ENCODE results near the gene ZEB1. TPM values are rescaled to one million over a fixed set of nuclear protein-coding genes. Genes with fewer than 3 reads are reported as not detected.

The ZEB1 gene
- total RNA-seq, 1 donor from 2014 or later, result 85.4 TPM

GRCh38 chr10:31476088-31476487 lies 157.1 kb downstream of the ZEB1 start:
- no peak for TF ChIP-seq CTCF (IDR thresholded peaks at IDR 0.05; ENCODE audit: borderline replicate concordance)
- peaks cover 9% of the 10 kb centered on the region for H3K36me3 ChIP-seq

GRCh38 chr10:31477584-31477983 lies 158.6 kb downstream of the ZEB1 start:
- H3K9me3 ChIP-seq (replicated peaks), result peaks cover 26% of the 10 kb centered on the region
- no peak for TF ChIP-seq CTCF (IDR thresholded peaks at IDR 0.05; ENCODE audit: borderline replicate concordance)
- no peaks in the 10 kb centered on the region for H3K4me1 ChIP-seq
- no peaks in the 10 kb centered on the region for H3K27me3 ChIP-seq (ENCODE audit: low read depth)
- intact Hi-C loops (cut with micrococcal nuclease), result no loop called here
- H3K27ac ChIP-seq (replicated peaks), result no peak overlapping the region
- no peak for DNase-seq
- H3K4me3 ChIP-seq, result no peak overlapping the region
- peaks cover 9% of the 10 kb centered on the region for H3K36me3 ChIP-seq

More at GRCh38 chr10:31476088-31476487, 157.1 kb downstream of the ZEB1 start:
- H3K4me1 ChIP-seq, result no peaks in the 10 kb centered on the region
- intact Hi-C loops (cut with micrococcal nuclease), result no loop called here
- DNase-seq, result no peak
- peaks cover 26% of the 10 kb centered on the region for H3K9me3 ChIP-seq (replicated peaks)
- H3K27ac ChIP-seq (replicated peaks), result no peak overlapping the region
- no peaks in the 10 kb centered on the region for H3K27me3 ChIP-seq (ENCODE audit: low read depth)
- H3K4me3 ChIP-seq, result no peak overlapping the region

- Histone ChIP-seq H3K4me1 (no peaks in the 10 kb centered on the region), H3K36me3 (peaks cover 12% of the 10 kb centered on the region), H3K9me3 (replicated peaks) (peaks cover 20% of the 10 kb centered on the region), H3K27ac (replicated peaks) (no peak overlapping the region), H3K27me3 (ENCODE audit: low read depth) (no peaks in the 10 kb centered on the region), H3K4me3 (no peak overlapping the region)
- DNase-seq, result no peak
- intact Hi-C loops (cut with micrococcal nuclease), result no loop called here
- no peak for TF ChIP-seq CTCF (IDR thresholded peaks at IDR 0.05; ENCODE audit: borderline replicate concordance)
Measured at GRCh38 chr10:31479752-31480151, 160.7 kb downstream of the ZEB1 start.

- Histone ChIP-seq H3K27ac (replicated peaks) (no peak overlapping the region), H3K27me3 (ENCODE audit: low read depth) (no peaks in the 10 kb centered on the region), H3K4me1 (no peaks in the 10 kb centered on the region), H3K36me3 (peaks cover 3% of the 10 kb centered on the region), H3K4me3 (no peak overlapping the region), H3K9me3 (replicated peaks) (peaks cover 19% of the 10 kb centered on the region)
- no peak for DNase-seq
- intact Hi-C loops (cut with micrococcal nuclease), result no loop called here
- no peak for TF ChIP-seq CTCF (IDR thresholded peaks at IDR 0.05; ENCODE audit: borderline replicate concordance)
Measured at GRCh38 chr10:31483546-31483945, 164.5 kb downstream of the ZEB1 start.

GRCh38 chr10:31484431-31485135 lies 165.6 kb downstream of the ZEB1 start:
- no peak overlapping the region for H3K4me3 ChIP-seq

More at GRCh38 chr10:31484431-31485135, 165.6 kb downstream of the ZEB1 start:
- peaks cover 30% of the 10 kb centered on the region for H3K9me3 ChIP-seq (replicated peaks)
- H3K27ac ChIP-seq (replicated peaks), result no peak overlapping the region
- TF ChIP-seq CTCF (IDR thresholded peaks at IDR 0.05; ENCODE audit: borderline replicate concordance), result no peak
- no peaks in the 10 kb centered on the region for H3K4me1 ChIP-seq
- no peak for DNase-seq
- intact Hi-C loops (cut with micrococcal nuclease), result no loop called here
- H3K27me3 ChIP-seq (ENCODE audit: low read depth), result no peaks in the 10 kb centered on the region
- H3K36me3 ChIP-seq, result peaks cover 3% of the 10 kb centered on the region

All from left ventricle myocardium inferior (tissue), 1 donor.